DMS114 treated with DMSO at 0.1 percent for 48 hours (cell line): ENCODE data around the gene RUFY2.
"Not testable (repeated sequence)": the region's sequence is repeated elsewhere in the genome, so short reads cannot be mapped to it uniquely, and the experiment has no call there.

ENCODE experiments used
- DNase-seq: peaks from one replicate; lab custom pipeline; 2025; ENCODE audit not compliant: unreplicated experiment; lab: John Stamatoyannopoulos, UW

RUFY2 gene

GRCh38 chr10:68406815-68407548 is at the start of gene RUFY2:
TSS of gene RUFY2 (minus strand) at chr10:68407277. CDS start at chr10:68407189, 88 bp downstream.
- peak; percentile 60 for DNase-seq

- DNase-seq = not testable (repeated sequence)
Observed at GRCh38 chr10:68449698-68450097, 42.6 kb upstream of the RUFY2 start.

GRCh38 chr10:68446179-68446578 is 39.1 kb upstream of the RUFY2 start:
- no peak for DNase-seq

GRCh38 chr10:68442971-68443370 is 35.9 kb upstream of the RUFY2 start:
- no peak for DNase-seq

- no peak for DNase-seq
Observed at GRCh38 chr10:68440898-68441297, 33.8 kb upstream of the RUFY2 start.

- DNase-seq = no peak
Observed at GRCh38 chr10:68435803-68436202, 28.7 kb upstream of the RUFY2 start.

- DNase-seq = no peak
Observed at GRCh38 chr10:68434657-68435056, 27.6 kb upstream of the RUFY2 start.

- no peak for DNase-seq
Observed at GRCh38 chr10:68428396-68429104, 21.5 kb upstream of the RUFY2 start.

- DNase-seq = no peak
Observed at GRCh38 chr10:68424454-68425014, 17.5 kb upstream of the RUFY2 start.

- no peak for DNase-seq
Observed at GRCh38 chr10:68423522-68423921, 16.4 kb upstream of the RUFY2 start.

GRCh38 chr10:68419376-68419775 is 12.3 kb upstream of the RUFY2 start:
- DNase-seq = no peak

GRCh38 chr10:68408898-68409518 is 1.9 kb upstream of the RUFY2 start:
- no peak for DNase-seq

- DNase-seq = peak; percentile 55
Observed at GRCh38 chr10:68406111-68406814, 814 bp downstream of the RUFY2 start.

- no peak for DNase-seq
Observed at GRCh38 chr10:68403701-68404100, 3.4 kb downstream of the RUFY2 start.

GRCh38 chr10:68402276-68402675 is 4.8 kb downstream of the RUFY2 start:
- no peak for DNase-seq

- no peak for DNase-seq
Observed at GRCh38 chr10:68397005-68397404, 10.1 kb downstream of the RUFY2 start.

GRCh38 chr10:68385740-68386139 is 21.3 kb downstream of the RUFY2 start:
- DNase-seq = no peak

- DNase-seq = no peak
Observed at GRCh38 chr10:68371604-68372003, 35.5 kb downstream of the RUFY2 start.

- DNase-seq = no peak
Observed at GRCh38 chr10:68367121-68367520, 40.0 kb downstream of the RUFY2 start.

GRCh38 chr10:68366600-68366999 is 40.5 kb downstream of the RUFY2 start:
- no peak for DNase-seq

GRCh38 chr10:68365611-68366010 is 41.5 kb downstream of the RUFY2 start:
- DNase-seq = no peak
